Cerebellar nuclear complex (tissue), 1 donor: ENCODE data around the gene TMEM106A.
"Not testable (repeated sequence)": the region's sequence is repeated elsewhere in the genome, so short reads cannot be mapped to it uniquely, and the experiment has no call there.

Experiments
- DNase-seq, 2 experiments: peaks; one replicate each; lab custom pipeline; 2025; lab: John Stamatoyannopoulos, UW

The TMEM106A gene

GRCh38 chr17:43211480-43212402 is at the start of gene TMEM106A:
Gene TMEM106A, plus strand, starts transcription at chr17:43211875. Its CDS starts 1,167 bp downstream, at chr17:43213042.
- no peak for DNase-seq

GRCh38 chr17:43165971-43166370 is 45.7 kb upstream of the TMEM106A start:
- not testable (repeated sequence) for DNase-seq

- DNase-seq = peak in 1 of 2 experiments; percentile 3
Measured at GRCh38 chr17:43169561-43170139, 42.0 kb upstream of the TMEM106A start.

GRCh38 chr17:43170140-43170765 is 41.4 kb upstream of the TMEM106A start:
- peak; percentile 84 to 88 for DNase-seq

- peak; percentile 84 to 97 for DNase-seq
Measured at GRCh38 chr17:43170766-43171585, 40.7 kb upstream of the TMEM106A start, which contains the start of gene NBR1. Gene NBR1, plus strand, starts transcription at chr17:43171214. Its CDS starts 4,586 bp downstream, at chr17:43175800.

GRCh38 chr17:43171586-43172487 is 39.8 kb upstream of the TMEM106A start:
- DNase-seq = no peak

GRCh38 chr17:43175213-43176118 is 36.2 kb upstream of the TMEM106A start:
- no peak for DNase-seq

GRCh38 chr17:43176119-43176570 is 35.5 kb upstream of the TMEM106A start:
- no peak for DNase-seq

- no peak for DNase-seq
Measured at GRCh38 chr17:43183921-43184320, 27.8 kb upstream of the TMEM106A start.

GRCh38 chr17:43186656-43187055 is 25.0 kb upstream of the TMEM106A start:
- DNase-seq = not testable (repeated sequence)

GRCh38 chr17:43193251-43193650 is 18.4 kb upstream of the TMEM106A start:
- no peak for DNase-seq

GRCh38 chr17:43199633-43200032 is 12.0 kb upstream of the TMEM106A start:
- DNase-seq = no peak

- no peak for DNase-seq
Measured at GRCh38 chr17:43200127-43200526, 11.5 kb upstream of the TMEM106A start.

- DNase-seq = not testable (repeated sequence)
Measured at GRCh38 chr17:43203013-43203412, 8.7 kb upstream of the TMEM106A start.

GRCh38 chr17:43210576-43210975 is 1.1 kb upstream of the TMEM106A start:
- no peak for DNase-seq

GRCh38 chr17:43211123-43211479 is 574 bp upstream of the TMEM106A start:
- DNase-seq = no peak

- DNase-seq = no peak
Measured at GRCh38 chr17:43212641-43213490, 1.2 kb downstream of the TMEM106A start.

- no peak for DNase-seq
Measured at GRCh38 chr17:43213545-43213944, 1.9 kb downstream of the TMEM106A start.

GRCh38 chr17:43215341-43215740 is 3.7 kb downstream of the TMEM106A start:
- DNase-seq = no peak
